Fibroblast of pulmonary artery (primary cell): ENCODE measurements around the gene TBC1D8.

Experiments
- DNase-seq: peaks from one replicate; pipeline ENCODE4 v3.0.0-alpha.2; 2010; ENCODE audit warnings: low read depth
- H3K4me3 ChIP-seq: replicated peaks from 2 replicates; pipeline ENCODE4 v1.5.1; 2011; ENCODE audit warnings: low read depth, mild to moderate bottlenecking, control low read depth, low read length, moderate library complexity
- CTCF ChIP-seq: IDR thresholded peaks from 2 replicates; pipeline ENCODE4 v1.5.1; 2011; ENCODE audit warnings: mild to moderate bottlenecking, control low read depth, low read length, inconsistent platforms; ENCODE audit errors: missing control alignments

Gene TBC1D8

GRCh38 chr2:101153077-101153707 lies 2.0 kb upstream of the TBC1D8 start:
- no peak for TF ChIP-seq CTCF
- DNase-seq = no peak
- H3K4me3 ChIP-seq = no peak overlapping the region

GRCh38 chr2:101152272-101153076 lies 1.3 kb upstream of the TBC1D8 start:
- peak; percentile 70 for DNase-seq
- TF ChIP-seq CTCF = peak; percentile 77
- peak overlapping the region; percentile 57 for H3K4me3 ChIP-seq

GRCh38 chr2:101151859-101152271 lies 683 bp upstream of the TBC1D8 start:
- no peak for TF ChIP-seq CTCF
- peak overlapping the region; percentile 57 for H3K4me3 ChIP-seq
- DNase-seq = no peak

GRCh38 chr2:101150306-101151145 lies 656 bp downstream of the TBC1D8 start:
- TF ChIP-seq CTCF = no peak
- no peak for DNase-seq
- H3K4me3 ChIP-seq = peak overlapping the region; percentile 67

GRCh38 chr2:101149241-101150192 lies 1.7 kb downstream of the TBC1D8 start:
- DNase-seq = no peak
- no peak for TF ChIP-seq CTCF
- peak overlapping the region; percentile 67 for H3K4me3 ChIP-seq

- DNase-seq = no peak
- TF ChIP-seq CTCF = no peak
- H3K4me3 ChIP-seq = no peak overlapping the region
These were observed 2.4 kb downstream of the TBC1D8 start for GRCh38 chr2:101148777-101149176.
